Omental fat pad (tissue), 4 donors: ENCODE results near the gene WDFY4. TPM values are rescaled to one million over a fixed set of nuclear protein-coding genes. Genes with fewer than 3 reads are reported as not detected.

Experiments
- ATAC-seq: fragments of 150-250 bp; one replicate; pipeline ENCODE4 v1.9.1; 2016; ENCODE audit warnings: mild to moderate bottlenecking, moderate library complexity; ENCODE audit not compliant: low FRiP score
- DNase-seq: peaks from one replicate; pipeline ENCODE4 v3.0.0-alpha.2; 2019; ENCODE audit warnings: low spot score
- CTCF ChIP-seq, 3 donors: fragments of 450-650 bp; IDR thresholded peaks; one replicate each; pipeline ENCODE4 v1.5.1; 2016 to 2017; ENCODE audit warnings: antibody characterized with exemption in 3 of 3, mild to moderate bottlenecking in 3 of 3, moderate library complexity in 2 of 3
- total RNA-seq, 4 donors: library from RNA; depleted of rRNA; stranded (reverse); fragments of >200 nt; gene quantifications; one replicate each; pipeline ENCODE4 v1.1.0, GENCODE V29; 2016

The WDFY4 gene
- total RNA-seq, 4 donors from 2014 or later = 6.8 to 21.4 (median 10.5) TPM

- DNase-seq = no peak
Observed at GRCh38 chr10:48983648-48984351, 299.1 kb downstream of the WDFY4 start.

GRCh38 chr10:48985621-48986158, 301.0 kb downstream of the WDFY4 start:
- ATAC-seq = no peak

More at GRCh38 chr10:48983648-48984351, 299.1 kb downstream of the WDFY4 start:
- no peak for ATAC-seq
- no peak for TF ChIP-seq CTCF (IDR thresholded peaks at IDR 0.05)

GRCh38 chr10:48990226-48990625, 305.6 kb downstream of the WDFY4 start:
- no peak for TF ChIP-seq CTCF (IDR thresholded peaks at IDR 0.05)
- ATAC-seq = no peak
- no peak for DNase-seq

More at GRCh38 chr10:48985621-48986158, 301.0 kb downstream of the WDFY4 start:
- DNase-seq = no peak
- TF ChIP-seq CTCF (IDR thresholded peaks at IDR 0.05) = no peak

GRCh38 chr10:48993627-48994026, 309.0 kb downstream of the WDFY4 start:
- no peak for ATAC-seq
- DNase-seq = no peak
- no peak for TF ChIP-seq CTCF (IDR thresholded peaks at IDR 0.05)

GRCh38 chr10:48996329-48996728, 311.7 kb downstream of the WDFY4 start:
- ATAC-seq (no peak), DNase-seq (no peak)
- TF ChIP-seq CTCF (IDR thresholded peaks at IDR 0.05) = no peak

- DNase-seq = no peak
- no peak for TF ChIP-seq CTCF (IDR thresholded peaks at IDR 0.05)
- ATAC-seq = no peak
Observed at GRCh38 chr10:48999346-48999745, 314.7 kb downstream of the WDFY4 start.
